Measurements from ENCODE around the gene FUT8.
"Not testable (repeated sequence)": the region's sequence is repeated elsewhere in the genome, so short reads cannot be mapped to it uniquely, and the experiment has no call there.

FUT8 gene

GRCh38 chr14:65632487-65632886 lies 220.0 kb downstream of the FUT8 start:
- H2AFZ ChIP-seq = no peak overlapping the region
- no peaks in the 10 kb centered on the region for H3K9me3 ChIP-seq (ENCODE audit: control insufficient read depth, low read length)
- peaks cover 2% of the 10 kb centered on the region for H3K4me1 ChIP-seq
- H3K36me3 ChIP-seq (ENCODE audit: control insufficient read depth, insufficient read depth, low read length) = no peaks in the 10 kb centered on the region
- H3K27me3 ChIP-seq (ENCODE audit: control insufficient read depth, insufficient read depth, low read length) = no peaks in the 10 kb centered on the region
- peaks cover 6% of the 10 kb centered on the region for H3K79me2 ChIP-seq
- no peak overlapping the region for H3K27ac ChIP-seq
- TF ChIP-seq, protein P1, sequence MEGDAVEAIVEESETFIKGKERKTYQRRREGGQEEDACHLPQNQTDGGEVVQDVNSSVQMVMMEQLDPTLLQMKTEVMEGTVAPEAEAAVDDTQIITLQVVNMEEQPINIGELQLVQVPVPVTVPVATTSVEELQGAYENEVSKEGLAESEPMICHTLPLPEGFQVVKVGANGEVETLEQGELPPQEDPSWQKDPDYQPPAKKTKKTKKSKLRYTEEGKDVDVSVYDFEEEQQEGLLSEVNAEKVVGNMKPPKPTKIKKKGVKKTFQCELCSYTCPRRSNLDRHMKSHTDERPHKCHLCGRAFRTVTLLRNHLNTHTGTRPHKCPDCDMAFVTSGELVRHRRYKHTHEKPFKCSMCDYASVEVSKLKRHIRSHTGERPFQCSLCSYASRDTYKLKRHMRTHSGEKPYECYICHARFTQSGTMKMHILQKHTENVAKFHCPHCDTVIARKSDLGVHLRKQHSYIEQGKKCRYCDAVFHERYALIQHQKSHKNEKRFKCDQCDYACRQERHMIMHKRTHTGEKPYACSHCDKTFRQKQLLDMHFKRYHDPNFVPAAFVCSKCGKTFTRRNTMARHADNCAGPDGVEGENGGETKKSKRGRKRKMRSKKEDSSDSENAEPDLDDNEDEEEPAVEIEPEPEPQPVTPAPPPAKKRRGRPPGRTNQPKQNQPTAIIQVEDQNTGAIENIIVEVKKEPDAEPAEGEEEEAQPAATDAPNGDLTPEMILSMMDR (IDR thresholded peaks at IDR 0.05) = no peak
- no peak overlapping the region for H3K4me3 ChIP-seq (ENCODE audit: low read depth, low read length)
- H3K9ac ChIP-seq = no peak overlapping the region
- H3K4me2 ChIP-seq (ENCODE audit: low read length) = no peak overlapping the region

DNA sequence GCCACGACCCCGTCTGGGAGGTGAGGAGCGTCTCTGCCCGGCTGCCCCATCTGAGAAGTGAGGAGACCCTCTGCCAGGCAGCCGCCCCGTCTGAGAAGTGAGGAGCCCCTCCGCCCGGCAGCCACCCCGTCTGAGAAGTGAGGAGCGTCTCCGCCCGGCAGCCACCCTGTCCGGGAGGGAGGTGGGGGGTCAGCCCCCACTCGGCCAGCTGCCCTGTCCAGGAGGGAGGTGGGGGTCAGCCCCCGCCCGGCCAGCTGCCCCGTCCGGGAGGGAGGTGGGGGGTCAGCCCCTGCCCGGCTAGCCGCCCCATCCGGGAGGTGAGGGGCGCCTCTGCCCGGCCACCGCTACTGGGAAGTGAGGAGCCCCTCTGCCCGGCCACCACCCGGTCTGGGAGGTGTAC lies 221.1 kb downstream of the FUT8 start:
- not testable (repeated sequence) for H3K4me3 ChIP-seq (ENCODE audit: low read depth, low read length); H3K4me2 ChIP-seq (ENCODE audit: low read length); H3K27ac ChIP-seq; H3K27me3 ChIP-seq (ENCODE audit: control insufficient read depth, insufficient read depth, low read length); H3K36me3 ChIP-seq (ENCODE audit: control insufficient read depth, insufficient read depth, low read length); H3K4me1 ChIP-seq; H3K9ac ChIP-seq; H3K9me3 ChIP-seq (ENCODE audit: control insufficient read depth, low read length); H3K79me2 ChIP-seq; H2AFZ ChIP-seq

GRCh38 chr14:65637780-65638179 lies 225.2 kb downstream of the FUT8 start:
- Histone ChIP-seq H3K4me1 (no peaks in the 10 kb centered on the region), H3K27ac (no peak overlapping the region), H3K4me3 (ENCODE audit: low read depth, low read length) (no peak overlapping the region), H3K9me3 (ENCODE audit: control insufficient read depth, low read length) (no peaks in the 10 kb centered on the region), H3K27me3 (ENCODE audit: control insufficient read depth, insufficient read depth, low read length) (no peaks in the 10 kb centered on the region), H3K36me3 (ENCODE audit: control insufficient read depth, insufficient read depth, low read length) (no peaks in the 10 kb centered on the region), H3K79me2 (peaks cover 6% of the 10 kb centered on the region), H3K4me2 (ENCODE audit: low read length) (no peak overlapping the region), H3K9ac (no peak overlapping the region), H2AFZ (no peak overlapping the region)
- TF ChIP-seq, protein P1 (IDR thresholded peaks at IDR 0.05) = no peak

- H3K27me3 ChIP-seq (ENCODE audit: control insufficient read depth, insufficient read depth, low read length) = no peaks in the 10 kb centered on the region
- no peak overlapping the region for H2AFZ ChIP-seq
- no peaks in the 10 kb centered on the region for H3K4me1 ChIP-seq
- TF ChIP-seq, protein P1 (IDR thresholded peaks at IDR 0.05) = no peak
- H3K9ac ChIP-seq = no peak overlapping the region
- H3K27ac ChIP-seq = no peak overlapping the region
- no peaks in the 10 kb centered on the region for H3K9me3 ChIP-seq (ENCODE audit: control insufficient read depth, low read length)
- H3K4me2 ChIP-seq (ENCODE audit: low read length) = no peak overlapping the region
- H3K36me3 ChIP-seq (ENCODE audit: control insufficient read depth, insufficient read depth, low read length) = no peaks in the 10 kb centered on the region
- H3K4me3 ChIP-seq (ENCODE audit: low read depth, low read length) = no peak overlapping the region
- H3K79me2 ChIP-seq = peaks cover 6% of the 10 kb centered on the region
Measured at GRCh38 chr14:65639216-65639615, 226.7 kb downstream of the FUT8 start.

- Histone ChIP-seq H3K9ac (no peak overlapping the region), H3K36me3 (ENCODE audit: control insufficient read depth, insufficient read depth, low read length) (no peaks in the 10 kb centered on the region), H3K9me3 (ENCODE audit: control insufficient read depth, low read length) (no peaks in the 10 kb centered on the region), H3K4me2 (ENCODE audit: low read length) (no peak overlapping the region), H3K27ac (no peak overlapping the region), H3K27me3 (ENCODE audit: control insufficient read depth, insufficient read depth, low read length) (no peaks in the 10 kb centered on the region), H3K79me2 (no peaks in the 10 kb centered on the region), H3K4me1 (no peaks in the 10 kb centered on the region), H3K4me3 (ENCODE audit: low read depth, low read length) (no peak overlapping the region), H2AFZ (no peak overlapping the region)
- TF ChIP-seq, protein P1 (IDR thresholded peaks at IDR 0.05) = no peak
Measured at GRCh38 chr14:65650826-65651225, 238.3 kb downstream of the FUT8 start.
